GM21526 (cell line): ENCODE data around the gene PRKCB.

Experiments
- ATAC-seq: cut with Tn5 transposase; IDR thresholded peaks from one replicate; pipeline ENCODE4 v1.9.1; 2021; ENCODE audit warnings: moderate library complexity; ENCODE audit not compliant: unreplicated experiment, low FRiP score

PRKCB gene

GRCh38 chr16:23833960-23834685, 1.7 kb upstream of the PRKCB start:
- no peak for ATAC-seq

- ATAC-seq: peak; percentile 13
These were observed 258 bp downstream of the PRKCB start for GRCh38 chr16:23836078-23836403.

- ATAC-seq: peak; percentile 13
These were observed 875 bp downstream of the PRKCB start for GRCh38 chr16:23836404-23837311.

GRCh38 chr16:23837553-23838308, 1.9 kb downstream of the PRKCB start:
- ATAC-seq: no peak

- no peak for ATAC-seq
These were observed 2.8 kb downstream of the PRKCB start for GRCh38 chr16:23838485-23839142.

GRCh38 chr16:23840310-23840709, 4.5 kb downstream of the PRKCB start:
- no peak for ATAC-seq

GRCh38 chr16:23842137-23842600, 6.4 kb downstream of the PRKCB start:
- ATAC-seq: peak; percentile 45

- ATAC-seq: no peak
These were observed 7.4 kb downstream of the PRKCB start for GRCh38 chr16:23843143-23843542.

GRCh38 chr16:23847251-23847650, 11.5 kb downstream of the PRKCB start:
- no peak for ATAC-seq

GRCh38 chr16:23847948-23848347, 12.2 kb downstream of the PRKCB start:
- ATAC-seq: peak; percentile 47

- ATAC-seq: no peak
These were observed 13.2 kb downstream of the PRKCB start for GRCh38 chr16:23848958-23849357.

GRCh38 chr16:23852794-23853562, 17.2 kb downstream of the PRKCB start:
- no peak for ATAC-seq

- ATAC-seq: no peak
These were observed 19.2 kb downstream of the PRKCB start for GRCh38 chr16:23855010-23855409.

GRCh38 chr16:23856251-23856709, 20.5 kb downstream of the PRKCB start:
- no peak for ATAC-seq

- no peak for ATAC-seq
These were observed 21.6 kb downstream of the PRKCB start for GRCh38 chr16:23857256-23857880.

GRCh38 chr16:23857881-23858269, 22.1 kb downstream of the PRKCB start:
- no peak for ATAC-seq

- no peak for ATAC-seq
These were observed 22.8 kb downstream of the PRKCB start for GRCh38 chr16:23858542-23858941.

- no peak for ATAC-seq
These were observed 24.0 kb downstream of the PRKCB start for GRCh38 chr16:23859713-23860269.

GRCh38 chr16:23861874-23862273, 26.1 kb downstream of the PRKCB start:
- ATAC-seq: no peak
